DOHH2 (cell line): ENCODE data around the gene SRF.

Source experiments
- H3F3A ChIP-seq: fragments of 200-600 bp; sonication (generic), shearing (Covaris generic); 2 replicates; pipeline ENCODE4 v1.6.0; 2016; ENCODE audit warnings: antibody characterized with exemption, mild to moderate bottlenecking; ENCODE audit not compliant: control insufficient read depth, insufficient read depth
- H3K27ac ChIP-seq: fragments of 200-600 bp; sonication (generic); 2 replicates; pipeline ENCODE4 v1.5.1; 2014; ENCODE audit warnings: low read depth, mild to moderate bottlenecking, low read length, moderate library complexity
- H3K27me3 ChIP-seq: fragments of 200-600 bp; sonication (generic); 2 replicates; pipeline ENCODE4 v1.6.1; 2014; ENCODE audit warnings: mild to moderate bottlenecking, low read length, mixed read lengths; ENCODE audit not compliant: control insufficient read depth
- H3K36me3 ChIP-seq: fragments of 200-600 bp; sonication (generic); 2 replicates; pipeline ENCODE4 v1.6.1; 2014; ENCODE audit warnings: mild to moderate bottlenecking, low read length, moderate library complexity, mixed read lengths; ENCODE audit not compliant: control insufficient read depth
- H3K4me1 ChIP-seq: fragments of 200-600 bp; sonication (generic); 2 replicates; pipeline ENCODE4 v1.6.1; 2014; ENCODE audit warnings: mild to moderate bottlenecking, low read length, mixed read lengths; ENCODE audit not compliant: control insufficient read depth
- H3K4me2 ChIP-seq: fragments of 200-600 bp; sonication (generic); 2 replicates; pipeline ENCODE4 v1.6.0; 2014; ENCODE audit warnings: mild to moderate bottlenecking, low read length, moderate library complexity
- H3K4me3 ChIP-seq: fragments of 200-600 bp; sonication (generic); 2 replicates; pipeline ENCODE4 v1.5.1; 2014; ENCODE audit warnings: mild to moderate bottlenecking, low read length, mixed read lengths
- H3K79me2 ChIP-seq: fragments of 200-600 bp; sonication (generic); 2 replicates; pipeline ENCODE4 v1.6.1; 2014; ENCODE audit warnings: mild to moderate bottlenecking, low read length, mixed read lengths; ENCODE audit not compliant: control insufficient read depth
- H3K9me2 ChIP-seq: fragments of 200-600 bp; sonication (generic); replicated peaks from 2 replicates; pipeline ENCODE4 v1.6.1; 2014; ENCODE audit warnings: mild to moderate bottlenecking, low read length, mixed read lengths; ENCODE audit not compliant: control insufficient read depth
- H3K9me3 ChIP-seq: fragments of 200-600 bp; sonication (generic); 2 replicates; pipeline ENCODE4 v1.6.1; 2014; ENCODE audit warnings: antibody characterized with exemption, low read length, mixed read lengths; ENCODE audit not compliant: control insufficient read depth, insufficient read depth
- H4K20me1 ChIP-seq: fragments of 200-600 bp; sonication (generic); 2 replicates; pipeline ENCODE4 v1.6.0; 2014; ENCODE audit warnings: low read depth, mild to moderate bottlenecking, antibody characterized with exemption, low read length, moderate library complexity; ENCODE audit not compliant: control insufficient read depth, insufficient read depth
- EZH2phosphoT487 ChIP-seq: fragments of 200-600 bp; sonication (generic); IDR thresholded peaks from 2 replicates; pipeline ENCODE4 v1.6.1; 2017; ENCODE audit warnings: borderline replicate concordance, mild to moderate bottlenecking, antibody characterized with exemption, low read length, moderate library complexity, mixed read lengths
- TF ChIP-seq, protein P1 (sequence below): fragments of 200-600 bp; sonication (generic); IDR thresholded peaks from one replicate; pipeline ENCODE4 v1.5.1; 2014; ENCODE audit warnings: antibody characterized with exemption, mild to moderate bottlenecking, low read depth, low read length; ENCODE audit not compliant: poor library complexity, severe bottlenecking

Gene SRF

DNA sequence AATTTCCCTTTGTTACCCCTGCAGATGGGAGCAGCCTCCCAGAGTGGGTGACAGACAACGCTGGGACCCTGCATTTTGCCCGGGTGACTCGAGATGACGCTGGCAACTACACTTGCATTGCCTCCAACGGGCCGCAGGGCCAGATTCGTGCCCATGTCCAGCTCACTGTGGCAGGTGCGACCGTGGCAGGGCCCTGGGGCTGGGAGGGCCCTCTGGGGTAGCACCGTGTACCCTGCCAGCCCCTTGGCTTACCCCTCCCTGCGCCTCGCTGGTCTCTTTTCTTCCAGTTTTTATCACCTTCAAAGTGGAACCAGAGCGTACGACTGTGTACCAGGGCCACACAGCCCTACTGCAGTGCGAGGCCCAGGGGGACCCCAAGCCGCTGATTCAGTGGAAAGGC lies 29.4 kb upstream of the SRF start:
- no peaks in the 10 kb centered on the region for H3K36me3 ChIP-seq
- H3K27ac ChIP-seq, result no peak overlapping the region
- H3K4me1 ChIP-seq, result peaks cover 14% of the 10 kb centered on the region
- no peak overlapping the region for H3K4me3 ChIP-seq
- H3F3A ChIP-seq, result no peaks in the 10 kb centered on the region
- H3K4me2 ChIP-seq, result no peak overlapping the region
- peaks cover 5% of the 10 kb centered on the region; the same call in 1 of the 2 replicates for H3K27me3 ChIP-seq
- H3K79me2 ChIP-seq, result no peaks in the 10 kb centered on the region
- H3K9me2 ChIP-seq, result no peaks in the 10 kb centered on the region
- no peaks in the 10 kb centered on the region for H3K9me3 ChIP-seq
- no peaks in the 10 kb centered on the region for H4K20me1 ChIP-seq
- no peak for TF ChIP-seq EZH2phosphoT487
- TF ChIP-seq, protein P1, sequence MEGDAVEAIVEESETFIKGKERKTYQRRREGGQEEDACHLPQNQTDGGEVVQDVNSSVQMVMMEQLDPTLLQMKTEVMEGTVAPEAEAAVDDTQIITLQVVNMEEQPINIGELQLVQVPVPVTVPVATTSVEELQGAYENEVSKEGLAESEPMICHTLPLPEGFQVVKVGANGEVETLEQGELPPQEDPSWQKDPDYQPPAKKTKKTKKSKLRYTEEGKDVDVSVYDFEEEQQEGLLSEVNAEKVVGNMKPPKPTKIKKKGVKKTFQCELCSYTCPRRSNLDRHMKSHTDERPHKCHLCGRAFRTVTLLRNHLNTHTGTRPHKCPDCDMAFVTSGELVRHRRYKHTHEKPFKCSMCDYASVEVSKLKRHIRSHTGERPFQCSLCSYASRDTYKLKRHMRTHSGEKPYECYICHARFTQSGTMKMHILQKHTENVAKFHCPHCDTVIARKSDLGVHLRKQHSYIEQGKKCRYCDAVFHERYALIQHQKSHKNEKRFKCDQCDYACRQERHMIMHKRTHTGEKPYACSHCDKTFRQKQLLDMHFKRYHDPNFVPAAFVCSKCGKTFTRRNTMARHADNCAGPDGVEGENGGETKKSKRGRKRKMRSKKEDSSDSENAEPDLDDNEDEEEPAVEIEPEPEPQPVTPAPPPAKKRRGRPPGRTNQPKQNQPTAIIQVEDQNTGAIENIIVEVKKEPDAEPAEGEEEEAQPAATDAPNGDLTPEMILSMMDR, result no peak

DNA sequence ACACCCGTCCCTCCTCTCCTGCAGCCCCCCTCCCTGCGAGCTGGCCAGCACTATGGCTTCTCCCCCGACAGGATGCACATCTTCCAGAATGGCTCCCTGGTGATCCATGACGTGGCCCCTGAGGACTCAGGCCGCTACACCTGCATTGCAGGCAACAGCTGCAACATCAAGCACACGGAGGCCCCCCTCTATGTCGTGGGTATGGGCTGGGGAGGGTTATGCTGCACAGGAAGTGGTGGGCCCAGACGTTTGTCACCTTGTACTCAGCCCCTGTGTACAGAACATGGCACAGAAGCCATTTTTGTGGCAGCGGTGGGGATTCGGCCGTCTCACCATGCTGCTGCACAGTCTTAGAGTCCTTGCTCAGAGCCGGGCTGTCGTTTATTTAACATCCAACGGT lies 29.0 kb upstream of the SRF start:
- Histone ChIP-seq H3K27ac (no peak overlapping the region), H3K79me2 (no peaks in the 10 kb centered on the region), H3F3A (no peaks in the 10 kb centered on the region), H3K27me3 (peaks cover 5% of the 10 kb centered on the region; the same call in 1 of the 2 replicates), H3K4me1 (peaks cover 14% of the 10 kb centered on the region), H4K20me1 (no peaks in the 10 kb centered on the region), H3K4me3 (no peak overlapping the region), H3K9me2 (no peaks in the 10 kb centered on the region), H3K36me3 (no peaks in the 10 kb centered on the region), H3K9me3 (no peaks in the 10 kb centered on the region), H3K4me2 (no peak overlapping the region)
- TF ChIP-seq, protein P1, result no peak
- no peak for TF ChIP-seq EZH2phosphoT487

- Histone ChIP-seq H3K27me3 (peaks cover 9% of the 10 kb centered on the region; the same call in 1 of the 2 replicates), H3K9me3 (no peaks in the 10 kb centered on the region), H3K4me1 (peaks cover 14% of the 10 kb centered on the region), H3K4me3 (no peak overlapping the region), H4K20me1 (no peaks in the 10 kb centered on the region), H3K4me2 (no peak overlapping the region), H3K79me2 (no peaks in the 10 kb centered on the region), H3K27ac (no peak overlapping the region), H3K9me2 (no peaks in the 10 kb centered on the region), H3F3A (no peaks in the 10 kb centered on the region), H3K36me3 (no peaks in the 10 kb centered on the region)
- TF ChIP-seq, protein P1, result peak; percentile 95
- no peak for TF ChIP-seq EZH2phosphoT487
These were observed 27.6 kb upstream of the SRF start for GRCh38 chr6:43143235-43144128.
